A549 (cell line): ENCODE measurements around the gene IRF1. TPM values are rescaled to one million over a fixed set of nuclear protein-coding genes. Genes with fewer than 3 reads are reported as not detected.

ENCODE experiments used
- ATAC-seq, 2 experiments: fragments of 200-7000 bp in 1 of 2; fragments of >200 bp in 1 of 2; cut with Nextera tagmentation in 1 of 2; cut with Tn5 transposase in 1 of 2; 3 replicates each; pipeline versions ENCODE4 v1.8.0 to v1.9.1; 2018 to 2020; ENCODE audit warnings: mild to moderate bottlenecking in 1 of 2, moderate library complexity in 1 of 2
- CTCF ChIA-PET: fragments of 300-600 bp; sonication (Branson Sonifier 250); formaldehyde crosslinking; extraction: SDS; loops from one replicate; lab custom pipeline; 2021; ENCODE audit warnings: antibody characterized with exemption, inconsistent platforms; lab: Yijun Ruan, JAX
- POLR2A ChIA-PET: fragments of 350-600 bp; formaldehyde crosslinking; extraction: SDS; loops from one replicate; lab custom pipeline; 2021; ENCODE audit warnings: antibody characterized with exemption, inconsistent platforms; lab: Yijun Ruan, JAX
- DNase-seq, 2 experiments: peaks; one replicate each; pipeline versions ENCODE4 v3.0.0 to v3.0.0-alpha.2; 2011 to 2016; ENCODE audit warnings: low read depth in 1 of 2, low spot score in 1 of 2
- FAIRE-seq: peaks from 2 replicates; lab custom pipeline; 2011; peaks lifted over from hg19 to GRCh38; lab: Jason Lieb, UNC
- H3K27ac ChIP-seq, 2 experiments: fragments of >200 bp; sonication (Bioruptor Twin); formaldehyde crosslinking; 3 replicates each; pipeline ENCODE4 v1.5.1; 2016 to 2017
- H3K4me1 ChIP-seq: fragments of >200 bp; sonication (Bioruptor Twin); formaldehyde crosslinking; 3 replicates; pipeline ENCODE4 v1.6.1; 2016
- H3K4me2 ChIP-seq: fragments of >200 bp; sonication (Bioruptor Twin); formaldehyde crosslinking; 3 replicates; pipeline ENCODE4 v1.6.1; 2016
- H3K4me3 ChIP-seq: fragments of >200 bp; sonication (Bioruptor Twin); formaldehyde crosslinking; 3 replicates; pipeline ENCODE4 v1.5.1; 2016
- H3K9me3 ChIP-seq: fragments of >200 bp; sonication (Bioruptor Twin); formaldehyde crosslinking; 3 replicates; pipeline ENCODE4 v1.6.1; 2016
- ATOH8 ChIP-seq: fragments of 250-450 bp; sonication (Bioruptor Pico); IDR thresholded peaks from 2 replicates; pipeline ENCODE4 v1.5.0; 2020; ENCODE audit warnings: low read depth, mild to moderate bottlenecking, moderate library complexity
- BHLHE40 ChIP-seq: IDR thresholded peaks from 2 replicates; pipeline ENCODE4 v1.6.1; 2012; ENCODE audit warnings: low read depth, low read length, inconsistent platforms
- CBX8 ChIP-seq: fragments of 200-600 bp; sonication (generic); IDR thresholded peaks from 2 replicates; pipeline ENCODE4 v1.6.1; 2016
- CHD2 ChIP-seq: fragments of 150-350 bp; IDR thresholded peaks from 2 replicates; pipeline ENCODE4 v1.6.1; 2014; ENCODE audit warnings: low read length; ENCODE audit not compliant: partially characterized antibody
- CHD4 ChIP-seq: fragments of 200-600 bp; sonication (generic); IDR thresholded peaks from 2 replicates; pipeline ENCODE4 v1.6.1; 2016; ENCODE audit warnings: antibody characterized with exemption, mild to moderate bottlenecking, borderline replicate concordance
- E2F6 ChIP-seq: IDR thresholded peaks from 2 replicates; pipeline ENCODE4 v1.6.1; 2012; ENCODE audit warnings: low read depth, borderline replicate concordance
- ELK1 ChIP-seq: fragments of 150-350 bp; IDR thresholded peaks from 2 replicates; pipeline ENCODE4 v1.6.1; 2014; ENCODE audit warnings: low read depth, mild to moderate bottlenecking, low read length
- FOSB ChIP-seq: fragments of 250-450 bp; sonication (Bioruptor Pico); IDR thresholded peaks from 2 replicates; pipeline ENCODE4 v1.5.0; 2020; ENCODE audit warnings: mild to moderate bottlenecking, moderate library complexity
- FOXS1 ChIP-seq: fragments of 250-450 bp; sonication (Bioruptor Pico); IDR thresholded peaks from 2 replicates; pipeline ENCODE4 v1.5.0; 2020; ENCODE audit warnings: mild to moderate bottlenecking, moderate library complexity
- HDAC2 ChIP-seq: fragments of 200-600 bp; sonication (generic); IDR thresholded peaks from 2 replicates; pipeline ENCODE4 v1.6.1; 2016
- HEYL ChIP-seq: fragments of 250-450 bp; sonication (Bioruptor Pico); IDR thresholded peaks from 2 replicates; pipeline ENCODE4 v1.8.0; 2021; ENCODE audit warnings: mild to moderate bottlenecking, moderate library complexity
- HMGXB4 ChIP-seq: fragments of 250-450 bp; sonication (Bioruptor Pico); IDR thresholded peaks from 2 replicates; pipeline ENCODE4 v1.5.0; 2021; ENCODE audit warnings: mild to moderate bottlenecking, moderate library complexity, borderline replicate concordance
- HOXB13 ChIP-seq: fragments of 250-450 bp; sonication (Bioruptor Pico); IDR thresholded peaks from 2 replicates; pipeline ENCODE4 v1.5.0; 2020; ENCODE audit warnings: low read depth, mild to moderate bottlenecking, moderate library complexity
- HOXB5 ChIP-seq: fragments of 250-450 bp; sonication (Bioruptor Pico); IDR thresholded peaks from 2 replicates; pipeline ENCODE4 v1.5.0; 2020; ENCODE audit warnings: mild to moderate bottlenecking, moderate library complexity
- JUN ChIP-seq, 2 experiments: fragments of >200 bp; sonication (Bioruptor Twin); formaldehyde crosslinking; IDR thresholded peaks; 2 replicates in 1 of 2; 3 replicates in 1 of 2; pipeline ENCODE4 v1.6.1; 2016 to 2017
- MAFK ChIP-seq: fragments of 450-650 bp; IDR thresholded peaks from 2 replicates; pipeline ENCODE4 v1.6.1; 2014; ENCODE audit not compliant: partially characterized antibody
- MAX ChIP-seq: IDR thresholded peaks from 2 replicates; pipeline ENCODE4 v1.6.1; 2012
- POLR2AphosphoS2 ChIP-seq: conservative IDR thresholded peaks from 2 replicates; pipeline ENCODE4 v1.6.1; 2012; ENCODE audit warnings: low read length, improper control_type of control experiment, inconsistent platforms
- RAD21 ChIP-seq, 2 experiments: fragments of >200 bp in 1 of 2; sonication (Bioruptor Twin) in 1 of 2; formaldehyde crosslinking in 1 of 2; IDR thresholded peaks in 1 of 2; conservative IDR thresholded peaks in 1 of 2; 2 replicates in 1 of 2; 3 replicates in 1 of 2; pipeline ENCODE4 v1.6.1; 2012 to 2018; ENCODE audit warnings: inconsistent platforms in 1 of 2
- RFX5 ChIP-seq: fragments of 450-650 bp; IDR thresholded peaks from 2 replicates; pipeline ENCODE4 v1.7.1; 2014; ENCODE audit warnings: antibody characterized with exemption, mild to moderate bottlenecking, moderate library complexity
- RNF2 ChIP-seq: fragments of 200-600 bp; sonication (generic); IDR thresholded peaks from 2 replicates; pipeline ENCODE4 v1.6.1; 2016; ENCODE audit warnings: low read depth, mild to moderate bottlenecking, antibody characterized with exemption, moderate library complexity, borderline replicate concordance
- USF2 ChIP-seq: fragments of 450-650 bp; IDR thresholded peaks from 2 replicates; pipeline ENCODE4 v1.6.1; 2014; ENCODE audit warnings: antibody characterized with exemption
- ZC3H11A ChIP-seq: fragments of 450-650 bp; IDR thresholded peaks from 2 replicates; pipeline ENCODE4 v1.6.1; 2014; ENCODE audit warnings: antibody characterized with exemption, mild to moderate bottlenecking
- ZNF302 ChIP-seq: fragments of 250-450 bp; sonication (Bioruptor Pico); IDR thresholded peaks from 2 replicates; pipeline ENCODE4 v1.9.0; 2021; ENCODE audit warnings: inconsistent platforms, mild to moderate bottlenecking, moderate library complexity
- ZSCAN20 ChIP-seq: fragments of 250-450 bp; sonication (Bioruptor Pico); IDR thresholded peaks from 2 replicates; pipeline ENCODE4 v1.8.0; 2022; ENCODE audit warnings: mild to moderate bottlenecking, moderate library complexity
- WGBS: methylation state at CpG from one replicate; pipeline ENCODE4 v1.1.6; 2017; ENCODE audit errors: missing lambda C conversion rate; 5-methylcytosine and 5-hydroxymethylcytosine counted together
- polyA plus RNA-seq, 4 experiments: library from polyadenylated mRNA; depleted of rRNA in 3 of 4; stranded (reverse); fragments of >200 nt; fragmentation: RNase III in 1 of 4; extraction: RNeasy Plus Mini Kit Qiagen cat#74134 plus additional on column Dnase treatment in 1 of 4; gene quantifications; 2 replicates in 3 of 4; 3 replicates in 1 of 4; pipeline ENCODE4 v1.2.3, GENCODE V29; 2011 to 2017

Gene IRF1
- polyA plus RNA-seq, 2 of the 4 experiments (the other 2 are of a cell fraction) = 10.9 to 13.3 TPM

GRCh38 chr5:132447196-132447595 lies 43.4 kb downstream of the IRF1 start:
- Histone ChIP-seq H3K4me1 (no peaks in the 10 kb centered on the region), H3K27ac (no peak overlapping the region), H3K4me2 (no peak overlapping the region), H3K4me3 (no peak overlapping the region), H3K9me3 (no peaks in the 10 kb centered on the region)
- no peak for DNase-seq
- ChIA-PET POLR2A (interaction anchor here (0.5 to 1.7 kb wide), 3 partner anchors 9 to 49 kb away, joined by 3 to 4 read pairs (median 3); partner anchors contain the start of gene IRF1), CTCF (interaction anchor here (0.6 to 2.9 kb wide), 6 partner anchors 11 to 79 kb away, joined by 3 to 15 read pairs (median 4); no protein-coding TSS in a partner anchor)
- no peak for FAIRE-seq
- WGBS = 97% methylated on average over 2 of the region's 2 CpGs
- TF ChIP-seq MAX (no peak), FOXS1 (CRISPR knock-in tag) (no peak), RAD21 (conservative IDR thresholded peaks at IDR 0.05 in 1 of 2, IDR thresholded peaks at IDR 0.05 in 1 of 2) (no peak), HDAC2 (no peak), HEYL (CRISPR knock-in tag) (no peak), CBX8 (no peak), CHD4 (no peak), ZSCAN20 (CRISPR knock-in tag) (no peak), ZNF302 (CRISPR knock-in tag) (no peak), USF2 (no peak), HOXB13 (CRISPR knock-in tag) (no peak), FOSB (no peak), POLR2AphosphoS2 (no peak), RFX5 (no peak), BHLHE40 (no peak)
- no peak for ATAC-seq

GRCh38 chr5:132446621-132447020 lies 44.0 kb downstream of the IRF1 start:
- H3K4me1 ChIP-seq = no peaks in the 10 kb centered on the region
- H3K4me3 ChIP-seq = no peak overlapping the region
- no peak for TF ChIP-seq MAX
- TF ChIP-seq CHD2 = no peak
- no peak for DNase-seq
- H3K27ac ChIP-seq = no peak overlapping the region
- H3K4me2 ChIP-seq = no peak overlapping the region
- H3K9me3 ChIP-seq = no peaks in the 10 kb centered on the region
- FAIRE-seq = no peak
- ChIA-PET CTCF (interaction anchor here (0.8 to 1.6 kb wide), 3 partner anchors 55 to 80 kb away, joined by 4 to 5 read pairs (median 4); no protein-coding TSS in a partner anchor), POLR2A (interaction anchor here (0.5 to 1.7 kb wide), 3 partner anchors 9 to 50 kb away, joined by 3 to 4 read pairs (median 3); partner anchors contain the start of gene IRF1)
- ATAC-seq = no peak
- WGBS = 77% methylated on average over 6 of the region's 6 CpGs

GRCh38 chr5:132445930-132446329 lies 44.6 kb downstream of the IRF1 start:
- WGBS = 56% methylated on average over 3 of the region's 3 CpGs
- H3K4me3 ChIP-seq = no peak overlapping the region
- DNase-seq = no peak
- H3K27ac ChIP-seq = no peak overlapping the region
- no peak overlapping the region for H3K4me2 ChIP-seq
- POLR2A ChIA-PET = no interaction called here
- TF ChIP-seq ELK1 (no peak), CHD2 (no peak), MAFK (no peak), HEYL (CRISPR knock-in tag) (no peak), POLR2AphosphoS2 (no peak), HMGXB4 (CRISPR knock-in tag) (no peak), ZC3H11A (no peak), CBX8 (no peak), E2F6 (no peak), ATOH8 (CRISPR knock-in tag) (no peak), FOXS1 (CRISPR knock-in tag) (no peak), JUN (IDR thresholded peaks at IDR 0.05) (no peak), RNF2 (no peak), HOXB13 (CRISPR knock-in tag) (no peak), HOXB5 (CRISPR knock-in tag) (no peak)
- no peaks in the 10 kb centered on the region for H3K4me1 ChIP-seq
- no peak for FAIRE-seq
- ATAC-seq = no peak
- CTCF ChIA-PET = interaction anchor here (1.2 kb wide), 1 partner anchor 43 kb away, joined by 3 read pairs; no protein-coding TSS in a partner anchor
- no peaks in the 10 kb centered on the region for H3K9me3 ChIP-seq
